Myocyte (in vitro differentiated cells): ENCODE results near the gene RBM5. TPM values are rescaled to one million over a fixed set of nuclear protein-coding genes. Genes with fewer than 3 reads are reported as not detected.

Experiments used
- DNase-seq: peaks from one replicate; pipeline ENCODE4 v3.0.0-alpha.2; 2012; ENCODE audit warnings: low read depth
- total RNA-seq: library from RNA; depleted of rRNA; stranded (reverse); fragments of >200 nt; gene quantifications from 2 replicates; pipeline ENCODE4 v1.2.3, GENCODE V29; 2014

Gene RBM5
- total RNA-seq, 1 donor from 2014 or later, result 158 TPM

GRCh38 chr3:50158530-50159146 lies 69.9 kb downstream of the RBM5 start:
- no peak for DNase-seq

DNA sequence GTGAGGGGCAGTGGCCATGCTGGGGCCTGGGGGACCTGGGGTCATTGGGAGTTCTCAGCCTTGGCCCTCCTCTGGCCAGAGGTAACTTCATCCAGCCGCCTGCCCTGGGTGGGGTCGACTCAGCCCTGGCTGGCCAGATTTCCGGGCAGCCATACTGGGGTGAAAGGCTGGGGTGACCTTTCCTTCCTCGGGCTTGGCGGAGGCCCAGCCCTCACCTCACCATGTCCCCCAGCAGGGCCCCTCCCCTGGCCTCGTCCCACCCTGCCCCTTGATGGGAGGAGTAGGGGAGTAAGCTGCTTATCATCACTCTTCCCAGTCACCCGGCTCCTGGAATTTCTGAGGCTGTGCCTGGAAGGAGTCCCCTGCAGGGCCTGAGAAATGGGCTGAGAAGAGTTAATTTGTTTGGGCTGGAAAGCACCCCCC lies 71.9 kb downstream of the RBM5 start:
- no peak for DNase-seq

- no peak for DNase-seq
These were observed 72.6 kb downstream of the RBM5 start for GRCh38 chr3:50161320-50161719.

DNA sequence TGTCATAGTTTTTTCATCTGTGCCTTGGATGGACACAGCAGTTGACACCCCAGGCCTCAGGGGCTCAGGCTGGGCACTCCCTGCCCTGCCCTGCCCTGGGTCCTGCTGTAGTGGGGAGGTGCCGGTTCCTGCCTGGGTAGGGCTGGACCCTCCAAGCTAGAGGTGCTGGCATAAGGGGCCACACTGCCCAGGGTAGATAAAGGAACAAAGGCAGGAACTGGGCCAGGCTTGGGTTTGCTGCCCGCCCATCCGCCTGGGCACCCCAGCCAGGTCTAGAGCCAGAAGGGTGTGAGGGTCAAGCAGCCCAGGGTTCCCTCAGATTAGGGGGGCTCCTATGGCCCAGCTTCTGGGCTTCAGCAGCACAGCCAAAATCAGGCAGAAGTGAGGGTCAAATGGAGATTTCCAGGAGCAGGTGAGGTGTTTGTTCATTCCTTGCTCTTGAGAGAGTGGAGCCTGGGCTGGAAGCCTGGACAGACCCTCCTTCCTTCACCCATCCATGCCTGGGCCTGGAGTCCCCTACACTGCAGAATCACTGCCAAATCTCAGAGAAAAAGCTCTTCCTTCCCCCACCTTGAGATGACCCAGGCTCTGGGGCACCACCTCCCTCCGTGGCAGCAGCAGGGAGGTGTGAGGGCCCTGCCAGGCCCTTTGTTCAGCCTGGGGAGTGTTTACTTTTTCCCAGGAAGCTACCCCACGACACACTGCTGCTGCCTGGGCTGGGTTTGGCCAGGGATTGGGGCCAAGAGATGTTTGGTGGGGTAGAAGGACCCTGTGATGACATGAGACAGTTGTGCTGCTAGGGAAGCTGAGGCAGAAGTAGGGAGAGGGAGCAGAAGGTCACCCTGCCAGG lies 73.5 kb downstream of the RBM5 start:
- no peak for DNase-seq

- peak; percentile 56 for DNase-seq
These were observed 75.1 kb downstream of the RBM5 start for GRCh38 chr3:50163572-50164455.

- no peak for DNase-seq
These were observed 75.8 kb downstream of the RBM5 start for GRCh38 chr3:50164481-50164880.

GRCh38 chr3:50164984-50165909 lies 76.5 kb downstream of the RBM5 start:
- peak; percentile 57 for DNase-seq

DNA sequence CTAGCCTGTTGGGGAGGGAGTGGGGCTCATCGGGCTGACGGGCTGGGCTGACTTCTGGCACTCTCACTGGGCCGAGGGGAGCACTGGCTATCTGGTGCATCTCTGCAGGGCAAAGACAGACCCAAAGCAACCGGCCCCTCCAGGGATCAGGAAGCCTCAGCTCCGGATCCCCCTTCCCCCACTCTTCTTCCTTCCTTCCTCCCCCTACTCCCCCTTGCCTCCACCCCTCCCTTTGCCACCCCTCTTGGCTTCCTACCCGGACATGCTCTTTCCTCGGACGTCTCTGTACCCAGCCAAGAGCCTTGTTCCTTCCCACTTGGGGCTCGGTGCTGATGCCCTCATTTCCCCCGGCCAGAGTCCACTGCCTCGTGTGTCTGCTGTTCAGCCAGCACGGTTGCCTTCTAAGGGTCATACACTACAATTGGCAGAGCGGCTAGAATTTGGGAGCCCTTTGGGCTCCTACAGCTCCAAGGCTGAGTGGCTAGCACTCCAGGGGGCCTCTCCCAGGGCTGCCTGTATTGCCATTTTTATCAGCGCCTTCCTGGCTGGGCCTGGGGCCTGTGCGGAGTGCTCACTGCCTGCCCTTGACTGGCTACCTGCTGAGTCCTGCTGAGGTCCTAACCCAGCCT lies 77.3 kb downstream of the RBM5 start:
- no peak for DNase-seq

GRCh38 chr3:50166620-50167019 lies 77.9 kb downstream of the RBM5 start:
- no peak for DNase-seq

DNA sequence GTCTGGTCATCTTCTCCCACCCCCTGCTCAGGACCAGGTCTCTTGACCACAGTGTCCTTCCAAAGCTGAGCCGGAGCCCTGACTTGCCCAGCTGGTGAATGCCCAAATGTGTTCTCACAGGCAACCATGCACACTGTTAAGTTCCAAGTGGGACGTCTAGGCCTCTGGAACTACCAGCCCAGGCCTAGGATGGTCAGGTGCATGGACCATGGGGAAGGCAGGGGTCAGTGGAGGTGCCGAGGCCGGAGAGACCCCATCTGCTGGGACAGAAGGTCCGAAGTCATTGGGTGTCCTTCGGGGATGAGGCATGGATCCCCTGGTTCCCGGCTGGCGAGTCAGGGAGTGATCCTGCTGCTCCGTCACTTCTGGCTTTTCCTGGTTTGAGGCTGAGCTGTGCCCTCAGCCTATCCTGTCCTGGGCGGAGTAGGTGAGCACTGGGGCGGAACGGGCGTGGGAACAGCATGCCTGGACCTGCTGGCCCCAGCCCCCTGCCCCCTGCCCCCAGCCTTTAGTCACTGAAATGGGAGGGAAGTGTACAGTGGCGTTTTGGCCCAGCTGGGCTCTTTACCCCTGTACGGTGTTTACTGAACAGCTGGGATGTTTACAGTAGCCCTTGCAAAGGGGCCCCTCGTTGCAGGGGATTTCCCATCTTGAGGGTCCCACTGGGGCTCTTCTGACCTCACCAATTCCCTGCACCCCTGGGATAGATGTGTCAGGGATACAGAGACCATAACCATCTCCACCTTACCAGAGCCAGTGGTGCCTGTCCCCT lies 78.5 kb downstream of the RBM5 start:
- no peak for DNase-seq

DNA sequence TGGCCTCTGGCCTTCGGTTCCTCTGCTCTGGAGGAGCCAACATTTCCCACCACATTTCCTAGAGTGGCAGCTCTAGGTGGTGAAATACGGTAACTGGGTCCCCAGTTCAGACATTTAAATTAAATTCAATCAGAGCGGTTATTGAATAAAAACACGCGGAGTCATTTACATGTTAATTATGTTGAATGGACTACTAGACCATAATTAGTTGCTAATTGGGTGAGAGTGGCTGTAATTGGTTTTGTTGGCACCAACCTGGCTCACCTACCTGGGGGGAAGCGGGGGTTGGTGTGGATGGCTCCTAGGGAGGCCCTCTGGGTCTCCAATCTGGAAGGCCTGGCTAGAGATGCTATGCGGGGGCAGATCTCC lies 79.1 kb downstream of the RBM5 start:
- DNase-seq, result no peak

- no peak for DNase-seq
These were observed 79.7 kb downstream of the RBM5 start for GRCh38 chr3:50168388-50168787.

Other genes starting within 250 kb of the RBM5 start
- 0.91 and 1.2 TPM in 2 replicates for gene TRAIP, start 232.4 kb upstream of the RBM5 start, total RNA-seq
- not detected in 2 replicates for gene CAMKV, start 219.0 kb upstream of the RBM5 start, total RNA-seq
- 0.27 TPM in 1 of 2 replicates, not detected in the other for gene MST1R, start 185.0 kb upstream of the RBM5 start, total RNA-seq
- 14.7 and 19.8 TPM in 2 replicates for gene MON1A, start 159.1 kb upstream of the RBM5 start, total RNA-seq
- 48.8 and 56.7 TPM in 2 replicates for gene RBM6, start 148.8 kb upstream of the RBM5 start, total RNA-seq
- 0.51 and 1.6 TPM in 2 replicates for gene SEMA3F, start 66.4 kb downstream of the RBM5 start, total RNA-seq
- 1.9 and 4.4 TPM in 2 replicates for gene GNAT1, start 102.7 kb downstream of the RBM5 start, total RNA-seq
- 9.1 and 42.7 TPM in 2 replicates for gene SLC38A3, start 116.4 kb downstream of the RBM5 start, total RNA-seq
- gene GNAI2, start 147.3 kb downstream of the RBM5 start, total RNA-seq, result 137 and 138 TPM in 2 replicates
- 8.3 and 14.0 TPM in 2 replicates for gene SEMA3B, start 180.2 kb downstream of the RBM5 start, total RNA-seq
- 0.47 and 2.7 TPM in 2 replicates for gene LSMEM2, start 190.2 kb downstream of the RBM5 start, total RNA-seq
- 99.0 and 99.1 TPM in 2 replicates for gene IFRD2, start 203.5 kb downstream of the RBM5 start, total RNA-seq
- gene HYAL3, start 210.5 kb downstream of the RBM5 start, total RNA-seq, result 2.9 and 7.4 TPM in 2 replicates
- 16.7 and 20.1 TPM in 2 replicates for gene NAA80, start 210.5 kb downstream of the RBM5 start, total RNA-seq
- gene HYAL1, start 214.7 kb downstream of the RBM5 start, total RNA-seq, result 0.26 and 0.56 TPM in 2 replicates
- gene HYAL2, start 233.8 kb downstream of the RBM5 start, total RNA-seq, result 81.0 and 91.1 TPM in 2 replicates
- gene TUSC2, start 239.3 kb downstream of the RBM5 start, total RNA-seq, result 32.9 and 39.7 TPM in 2 replicates